ENCODE results near the gene FAN1.

- no peak for TF ChIP-seq CTCF (IDR thresholded peaks at IDR 0.05; ENCODE audit: extremely low read depth in 1 of 2, insufficient read depth in 1 of 2, low read depth in 1 of 2, low read length in 2 of 2)
- TF ChIP-seq POLR2A (IDR thresholded peaks at IDR 0.05; ENCODE audit: low read depth, low read length) = no peak
- TF ChIP-seq GATA2 (IDR thresholded peaks at IDR 0.05; ENCODE audit: insufficient read depth, insufficient read length, low read depth, low read length) = no peak
- no peak for TF ChIP-seq POLR2AphosphoS5 (IDR thresholded peaks at IDR 0.05; ENCODE audit: insufficient read depth, low read depth, low read length)
- TF ChIP-seq JUN (IDR thresholded peaks at IDR 0.05; ENCODE audit: borderline replicate concordance, insufficient read depth, insufficient read length, low read depth) = no peak
Observed at GRCh38 chr15:30974112-30974511, 70.4 kb downstream of the FAN1 start.
